Measurements from ENCODE around the gene HTT-AS.
"Not testable (repeated sequence)": the region's sequence is repeated elsewhere in the genome, so short reads cannot be mapped to it uniquely, and the experiment has no call there.

HTT-AS gene

GRCh38 chr4:3073158-3074077 is 920 bp downstream of the HTT-AS start:
- H3K9me3 Mint-ChIP-seq, result no peaks in the 10 kb centered on the region
- H3K36me3 Mint-ChIP-seq, result no peaks in the 10 kb centered on the region
- no peak overlapping the region for H3K4me3 Mint-ChIP-seq
- H3K27me3 Mint-ChIP-seq, result no peaks in the 10 kb centered on the region
- peaks cover 26% of the 10 kb centered on the region for H3K4me1 Mint-ChIP-seq
- H3K27ac Mint-ChIP-seq, result no peak overlapping the region

- Mint-ChIP-seq H3K9me3 (no peaks in the 10 kb centered on the region), H3K27me3 (no peaks in the 10 kb centered on the region), H3K4me1 (peaks cover 15% of the 10 kb centered on the region), H3K27ac (no peak overlapping the region), H3K4me3 (no peak overlapping the region), H3K36me3 (no peaks in the 10 kb centered on the region)
These were observed 2.5 kb downstream of the HTT-AS start for GRCh38 chr4:3071811-3072210.

GRCh38 chr4:3070709-3071500 is 3.4 kb downstream of the HTT-AS start:
- Mint-ChIP-seq H3K27ac (no peak overlapping the region), H3K36me3 (no peaks in the 10 kb centered on the region)

GRCh38 chr4:3069661-3070199 is 4.6 kb downstream of the HTT-AS start:
- Mint-ChIP-seq H3K4me1 (no peaks in the 10 kb centered on the region), H3K4me3 (no peak overlapping the region), H3K9me3 (no peaks in the 10 kb centered on the region), H3K27ac (no peak overlapping the region), H3K36me3 (no peaks in the 10 kb centered on the region), H3K27me3 (no peaks in the 10 kb centered on the region)

More at GRCh38 chr4:3070709-3071500, 3.4 kb downstream of the HTT-AS start:
- Mint-ChIP-seq H3K27me3 (no peaks in the 10 kb centered on the region), H3K4me1 (peaks cover 8% of the 10 kb centered on the region), H3K9me3 (no peaks in the 10 kb centered on the region), H3K4me3 (no peak overlapping the region)

GRCh38 chr4:3067473-3068001 is 6.8 kb downstream of the HTT-AS start:
- Mint-ChIP-seq H3K36me3 (no peaks in the 10 kb centered on the region), H3K4me1 (no peaks in the 10 kb centered on the region), H3K27ac (no peak overlapping the region), H3K9me3 (no peaks in the 10 kb centered on the region), H3K27me3 (no peaks in the 10 kb centered on the region), H3K4me3 (no peak overlapping the region)

GRCh38 chr4:3066836-3067400 is 7.4 kb downstream of the HTT-AS start:
- H3K4me3 Mint-ChIP-seq, result no peak overlapping the region
- H3K27ac Mint-ChIP-seq, result no peak overlapping the region
- H3K27me3 Mint-ChIP-seq, result no peaks in the 10 kb centered on the region
- no peaks in the 10 kb centered on the region for H3K9me3 Mint-ChIP-seq
- H3K4me1 Mint-ChIP-seq, result no peaks in the 10 kb centered on the region
- H3K36me3 Mint-ChIP-seq, result no peaks in the 10 kb centered on the region

GRCh38 chr4:3065551-3065950 is 8.8 kb downstream of the HTT-AS start:
- H3K27ac Mint-ChIP-seq, result no peak overlapping the region
- no peaks in the 10 kb centered on the region for H3K36me3 Mint-ChIP-seq
- H3K9me3 Mint-ChIP-seq, result no peaks in the 10 kb centered on the region
- H3K4me1 Mint-ChIP-seq, result no peaks in the 10 kb centered on the region
- H3K4me3 Mint-ChIP-seq, result no peak overlapping the region
- peaks cover 2% of the 10 kb centered on the region for H3K27me3 Mint-ChIP-seq

- no peaks in the 10 kb centered on the region for H3K4me1 Mint-ChIP-seq
- H3K9me3 Mint-ChIP-seq, result no peaks in the 10 kb centered on the region
- H3K27ac Mint-ChIP-seq, result no peak overlapping the region
- no peak overlapping the region for H3K4me3 Mint-ChIP-seq
- H3K36me3 Mint-ChIP-seq, result no peaks in the 10 kb centered on the region
- peaks cover 2% of the 10 kb centered on the region for H3K27me3 Mint-ChIP-seq
These were observed 11.9 kb downstream of the HTT-AS start for GRCh38 chr4:3062471-3062870.

- Mint-ChIP-seq H3K4me1 (no peaks in the 10 kb centered on the region), H3K27me3 (peaks cover 2% of the 10 kb centered on the region), H3K9me3 (peaks cover 3% of the 10 kb centered on the region), H3K4me3 (no peak overlapping the region), H3K36me3 (peaks cover 1% of the 10 kb centered on the region), H3K27ac (no peak overlapping the region)
These were observed 13.4 kb downstream of the HTT-AS start for GRCh38 chr4:3060946-3061345.

GRCh38 chr4:3059943-3060342 is 14.4 kb downstream of the HTT-AS start:
- H3K27me3 Mint-ChIP-seq, result peaks cover 2% of the 10 kb centered on the region
- peaks cover 8% of the 10 kb centered on the region for H3K9me3 Mint-ChIP-seq
- H3K27ac Mint-ChIP-seq, result no peak overlapping the region
- H3K4me1 Mint-ChIP-seq, result no peaks in the 10 kb centered on the region
- peaks cover 4% of the 10 kb centered on the region for H3K36me3 Mint-ChIP-seq
- no peak overlapping the region for H3K4me3 Mint-ChIP-seq

GRCh38 chr4:3054169-3054759 is 20.1 kb downstream of the HTT-AS start:
- H3K27me3 Mint-ChIP-seq, result no peaks in the 10 kb centered on the region
- H3K4me1 Mint-ChIP-seq, result no peaks in the 10 kb centered on the region
- H3K4me3 Mint-ChIP-seq, result no peak overlapping the region
- H3K36me3 Mint-ChIP-seq, result peaks cover 7% of the 10 kb centered on the region
- peaks cover 13% of the 10 kb centered on the region for H3K9me3 Mint-ChIP-seq
- H3K27ac Mint-ChIP-seq, result no peak overlapping the region

GRCh38 chr4:3051141-3051897 is 23.0 kb downstream of the HTT-AS start:
- H3K27me3 Mint-ChIP-seq, H3K36me3 Mint-ChIP-seq, H3K27ac Mint-ChIP-seq, H3K4me3 Mint-ChIP-seq: not testable (repeated sequence)
- H3K9me3 Mint-ChIP-seq, result peaks cover 13% of the 10 kb centered on the region
- H3K4me1 Mint-ChIP-seq, result peaks cover 12% of the 10 kb centered on the region

GRCh38 chr4:3047464-3048286 is 26.7 kb downstream of the HTT-AS start:
- Mint-ChIP-seq H3K27ac (peak overlapping the region; percentile 78), H3K9me3 (no peaks in the 10 kb centered on the region), H3K4me3 (peak overlapping the region; percentile 74), H3K36me3 (peaks cover 3% of the 10 kb centered on the region), H3K4me1 (peaks cover 27% of the 10 kb centered on the region), H3K27me3 (no peaks in the 10 kb centered on the region)

- Mint-ChIP-seq H3K27me3 (no peaks in the 10 kb centered on the region), H3K4me1 (peaks cover 35% of the 10 kb centered on the region), H3K27ac (no peak overlapping the region), H3K9me3 (no peaks in the 10 kb centered on the region), H3K36me3 (peaks cover 3% of the 10 kb centered on the region), H3K4me3 (no peak overlapping the region)
These were observed 27.7 kb downstream of the HTT-AS start for GRCh38 chr4:3046623-3047022.

All from activated naive CD4-positive, alpha-beta T cell treated with anti-CD3 and anti-CD28 coated beads, Interleukin-2, amount 50 U/mL, for 24 hours (primary cell).